Measurements from ENCODE around the gene TTLL6. TPM values are rescaled to one million over a fixed set of nuclear protein-coding genes. Genes with fewer than 3 reads are reported as not detected.
A peak's percentile ranks its signal among the peaks of the same experiment; 100 is the strongest.

Gene TTLL6
- total RNA-seq, 1 donor from 2014 or later: not detected

DNA sequence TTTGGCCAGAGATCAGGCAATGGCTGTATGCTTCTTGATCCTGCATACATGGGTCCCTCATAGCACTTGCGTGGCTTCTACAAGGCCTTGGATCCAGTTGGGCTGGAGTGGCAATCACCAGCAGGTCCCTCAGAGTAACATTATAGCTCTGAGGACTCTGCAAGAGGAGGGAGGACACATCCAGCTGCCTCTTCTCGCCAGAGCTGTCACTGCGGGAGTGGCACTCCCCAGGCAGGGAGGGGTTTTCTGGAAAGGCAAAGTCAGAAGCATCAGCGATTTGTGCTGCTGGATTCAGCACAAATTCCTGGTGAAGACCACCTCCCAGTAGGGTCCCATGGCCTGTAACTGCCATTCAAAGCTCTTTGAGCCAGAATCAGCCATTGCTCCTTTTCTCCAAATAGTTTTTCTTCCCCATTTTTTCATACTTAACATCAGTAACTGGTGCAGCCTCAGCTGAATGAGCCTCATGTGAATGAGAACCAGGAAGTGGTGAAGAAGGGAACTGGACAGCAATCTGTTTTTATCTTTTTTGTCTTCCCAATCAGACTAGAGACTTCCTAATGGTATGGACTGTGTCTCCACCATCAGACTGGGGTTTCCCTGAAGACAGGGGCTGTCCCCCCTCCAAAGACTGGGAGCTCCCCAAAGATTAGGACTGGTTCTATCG lies 47.9 kb downstream of the TTLL6 start:
- FAIRE-seq (no peak), DNase-seq (ENCODE audit: low spot score in 2 of 2) (no peak)

DNA sequence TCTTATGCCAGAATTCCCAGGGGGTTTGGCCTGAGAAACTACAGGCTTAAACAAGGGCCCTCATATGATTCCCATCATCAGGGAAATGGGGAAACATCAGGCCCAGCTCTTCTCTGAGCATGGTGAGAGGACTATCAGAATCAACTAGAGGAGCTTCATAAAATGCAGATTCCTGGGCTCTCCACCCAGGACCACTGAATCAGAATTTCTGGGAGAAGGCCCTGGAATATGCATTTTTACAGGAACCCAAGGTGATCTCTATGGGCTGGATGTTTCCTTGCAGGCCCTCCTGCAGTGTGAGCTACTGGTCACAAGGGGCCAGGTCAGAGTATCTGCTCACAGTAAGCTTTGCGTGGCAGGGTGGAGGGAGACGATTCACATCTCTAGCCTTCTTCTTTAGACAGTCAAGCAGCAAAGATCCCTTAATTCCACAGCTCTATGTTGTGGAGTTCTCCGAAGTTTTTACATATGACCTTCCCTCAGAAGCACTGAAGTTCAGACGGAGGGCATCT lies 49.7 kb downstream of the TTLL6 start:
- DNase-seq (ENCODE audit: low spot score in 2 of 2) (no peak), FAIRE-seq (no peak)

- FAIRE-seq: no peak
- no peak for DNase-seq (ENCODE audit: low spot score in 2 of 2)
Observed at GRCh38 chr17:48761114-48761513, 55.9 kb downstream of the TTLL6 start.

DNA sequence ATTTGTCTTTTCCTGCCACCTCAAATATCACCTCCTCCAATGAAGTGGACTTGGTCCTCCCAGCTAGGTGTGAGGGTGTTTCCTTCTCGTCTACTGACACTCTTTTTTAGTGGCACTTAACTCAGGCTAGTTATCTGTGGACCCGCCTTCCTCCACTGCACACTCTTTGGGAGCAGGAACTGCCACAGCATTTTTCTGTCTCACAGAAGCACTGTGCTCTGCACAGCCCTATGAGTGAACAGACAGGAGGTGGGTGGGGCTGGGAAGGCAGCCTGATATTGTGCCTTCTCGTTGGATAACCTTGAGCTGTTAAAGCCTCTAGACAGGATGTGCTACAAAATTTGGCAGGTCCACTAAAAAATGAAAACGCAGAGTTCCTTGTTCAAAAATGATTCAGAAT lies 56.6 kb downstream of the TTLL6 start:
- DNase-seq (ENCODE audit: low spot score in 2 of 2): no peak
- FAIRE-seq: no peak

- FAIRE-seq: no peak
Observed at GRCh38 chr17:48759288-48759687, 57.7 kb downstream of the TTLL6 start.

DNA sequence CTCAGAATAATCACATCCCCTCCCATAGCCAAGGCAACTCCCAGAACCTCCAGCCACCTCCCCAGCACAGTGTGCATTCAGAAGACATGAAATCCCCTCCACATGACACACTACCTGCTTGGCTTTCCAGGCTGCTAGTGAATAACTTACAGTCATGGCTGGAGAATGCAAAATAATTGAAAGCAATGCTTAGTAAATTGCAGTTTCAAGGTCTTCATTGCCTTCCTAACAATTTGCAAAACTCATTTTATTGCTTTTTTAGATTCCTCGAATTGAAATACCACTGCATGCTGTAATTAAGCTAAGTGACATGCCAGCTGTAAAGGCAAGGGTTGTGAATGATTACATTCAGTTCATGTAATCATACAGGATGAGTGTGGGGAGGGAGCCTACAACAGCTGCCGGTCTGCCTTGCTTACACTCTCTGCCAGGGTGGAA lies 59.5 kb downstream of the TTLL6 start:
- DNase-seq (ENCODE audit: low spot score in 2 of 2): no peak
- FAIRE-seq: no peak

More at GRCh38 chr17:48759288-48759687, 57.7 kb downstream of the TTLL6 start:
- DNase-seq (ENCODE audit: low spot score in 2 of 2): no peak

DNA sequence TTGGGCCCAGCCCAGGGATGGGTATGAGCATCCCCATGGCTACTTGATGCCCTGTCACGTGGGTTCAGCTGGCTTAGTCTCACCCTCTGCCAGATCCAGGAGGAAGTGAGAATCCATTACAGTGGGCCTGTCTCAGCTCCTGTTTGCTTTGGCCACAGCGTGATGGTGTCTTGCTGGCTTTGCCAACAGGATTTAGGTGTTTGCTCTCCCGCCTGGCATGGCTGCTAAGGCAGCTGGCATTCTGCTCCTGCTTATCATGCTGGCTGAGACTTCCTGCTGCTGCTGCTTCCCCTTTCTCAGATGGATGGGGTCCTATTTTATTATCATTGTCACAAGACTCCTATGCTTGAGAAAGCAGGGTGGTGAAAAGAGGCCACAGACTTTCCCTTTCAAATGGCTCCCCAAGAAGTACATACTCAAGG lies 60.2 kb downstream of the TTLL6 start:
- FAIRE-seq (no peak), DNase-seq (ENCODE audit: low spot score in 2 of 2) (no peak)

DNA sequence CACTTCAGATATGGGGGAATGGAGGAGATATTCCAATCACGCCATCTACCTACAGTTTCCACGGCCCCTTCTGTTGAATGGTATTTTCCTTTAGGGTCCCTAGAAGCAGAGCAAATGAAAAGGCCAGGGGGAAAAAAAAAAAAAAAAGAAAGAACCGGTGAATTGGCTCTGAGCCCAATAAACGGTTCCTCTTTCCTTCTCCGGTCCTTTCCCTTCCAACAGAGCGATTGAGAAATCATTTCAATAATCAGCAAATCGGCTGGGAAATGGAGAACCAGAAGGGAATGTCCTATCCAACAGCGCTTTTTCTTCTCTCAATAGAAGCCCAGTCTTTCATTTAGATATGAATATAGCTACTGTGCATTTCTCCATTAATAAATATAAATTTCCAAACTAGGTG lies 61.7 kb downstream of the TTLL6 start:
- no peak for FAIRE-seq
- DNase-seq (ENCODE audit: low spot score in 2 of 2): no peak

DNA sequence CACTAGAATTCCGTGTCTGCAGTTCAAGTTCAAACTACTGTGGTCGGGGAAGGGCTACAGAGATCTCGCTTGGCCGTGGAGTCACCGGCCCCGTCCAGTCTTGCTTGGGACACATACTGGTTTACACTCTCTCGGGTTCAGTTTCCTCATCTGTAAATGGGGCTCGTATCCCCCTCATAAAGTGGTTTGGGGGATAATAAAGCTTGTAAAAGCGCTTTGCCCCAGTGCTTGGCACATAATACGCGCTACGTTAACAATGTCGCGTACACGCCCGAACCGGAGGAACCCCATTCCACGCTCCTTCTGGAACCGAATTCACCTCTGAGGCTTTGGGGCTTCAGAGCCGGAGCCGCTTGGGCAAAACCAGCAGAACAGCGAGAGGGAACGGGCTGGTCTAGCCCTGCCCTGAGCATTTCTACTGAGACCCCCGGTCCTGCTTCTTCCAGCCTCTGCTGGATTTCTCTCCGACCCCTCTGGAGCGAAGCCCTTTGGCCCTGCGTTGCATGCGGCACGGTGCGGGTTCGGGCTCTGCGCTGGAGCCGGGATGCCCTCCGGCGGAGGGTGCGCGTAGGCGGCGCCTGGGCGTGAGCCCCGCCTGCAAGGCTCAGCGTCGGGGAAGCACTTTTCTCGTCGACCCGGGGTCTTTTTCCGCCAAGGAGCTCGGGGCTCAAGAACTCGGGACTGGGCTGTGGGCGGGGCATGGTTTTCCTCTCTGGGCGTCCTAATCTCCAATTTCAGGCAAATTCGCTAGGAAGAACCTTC lies 62.3 kb downstream of the TTLL6 start:
- DNase-seq (ENCODE audit: low spot score in 2 of 2) (no peak), FAIRE-seq (no peak)

DNA sequence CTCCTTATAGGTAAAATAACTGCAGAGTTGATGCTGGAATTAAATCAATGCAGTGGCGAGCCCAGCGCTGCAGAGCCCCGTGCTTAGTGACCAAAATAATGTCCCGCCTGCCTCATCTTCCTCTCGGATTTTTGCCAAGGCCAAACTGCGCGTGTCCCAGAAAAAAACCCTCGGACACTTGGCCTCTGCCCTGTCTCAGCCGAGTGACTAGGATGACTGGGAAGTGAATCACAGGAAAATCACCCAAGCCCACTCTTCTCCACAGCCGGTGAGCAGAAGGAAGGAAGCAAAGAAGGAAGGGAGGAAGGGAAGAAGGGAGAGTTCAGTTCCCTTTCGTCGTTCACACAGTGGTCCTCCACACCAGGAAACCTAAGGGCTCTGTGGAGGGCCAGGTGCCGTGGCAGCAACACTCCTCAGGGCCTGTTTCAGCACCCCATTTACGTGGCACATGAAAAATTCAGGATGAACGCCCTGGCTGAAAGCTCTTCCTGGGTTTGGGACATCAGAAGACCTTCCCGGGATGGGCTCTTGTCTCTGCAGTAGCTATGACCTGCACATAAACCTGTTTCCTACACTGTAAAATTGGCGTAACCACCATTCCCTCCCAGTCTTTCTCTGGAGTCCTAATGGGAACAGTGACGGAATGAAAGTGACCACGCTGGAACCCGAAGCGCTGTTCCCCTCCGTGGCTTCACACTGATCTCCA lies 63.1 kb downstream of the TTLL6 start:
- DNase-seq (ENCODE audit: low spot score in 2 of 2) (no peak), FAIRE-seq (no peak)

GRCh38 chr17:48752399-48753288 lies 64.4 kb downstream of the TTLL6 start:
- DNase-seq (ENCODE audit: low spot score in 2 of 2) (no peak), FAIRE-seq (no peak)

- peak in 1 of 2 donors; percentile 21 for DNase-seq (ENCODE audit: low spot score in 2 of 2)
- FAIRE-seq: no peak
Observed at GRCh38 chr17:48751733-48752398, 65.2 kb downstream of the TTLL6 start.

DNA sequence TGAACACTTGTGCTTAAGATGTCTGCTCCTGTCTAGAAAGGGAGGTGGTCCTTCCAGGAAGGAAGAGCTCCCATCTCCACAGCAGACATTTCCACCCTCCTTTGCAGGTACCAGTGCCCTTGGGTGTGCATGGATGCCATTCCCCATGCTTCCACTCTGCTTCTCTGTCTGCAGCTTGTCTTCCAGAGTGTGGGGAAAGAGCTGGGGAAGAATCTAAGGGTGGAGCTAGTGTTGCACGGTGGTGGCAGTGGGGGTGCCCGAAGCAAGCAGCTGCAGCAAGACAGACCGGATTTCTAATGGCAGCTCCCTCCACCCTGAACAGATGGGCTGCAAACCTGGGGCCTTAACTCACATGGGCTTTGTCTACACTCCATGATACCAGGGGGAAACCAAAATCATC lies 65.9 kb downstream of the TTLL6 start:
- DNase-seq (ENCODE audit: low spot score in 2 of 2) (no peak), FAIRE-seq (no peak)

DNA sequence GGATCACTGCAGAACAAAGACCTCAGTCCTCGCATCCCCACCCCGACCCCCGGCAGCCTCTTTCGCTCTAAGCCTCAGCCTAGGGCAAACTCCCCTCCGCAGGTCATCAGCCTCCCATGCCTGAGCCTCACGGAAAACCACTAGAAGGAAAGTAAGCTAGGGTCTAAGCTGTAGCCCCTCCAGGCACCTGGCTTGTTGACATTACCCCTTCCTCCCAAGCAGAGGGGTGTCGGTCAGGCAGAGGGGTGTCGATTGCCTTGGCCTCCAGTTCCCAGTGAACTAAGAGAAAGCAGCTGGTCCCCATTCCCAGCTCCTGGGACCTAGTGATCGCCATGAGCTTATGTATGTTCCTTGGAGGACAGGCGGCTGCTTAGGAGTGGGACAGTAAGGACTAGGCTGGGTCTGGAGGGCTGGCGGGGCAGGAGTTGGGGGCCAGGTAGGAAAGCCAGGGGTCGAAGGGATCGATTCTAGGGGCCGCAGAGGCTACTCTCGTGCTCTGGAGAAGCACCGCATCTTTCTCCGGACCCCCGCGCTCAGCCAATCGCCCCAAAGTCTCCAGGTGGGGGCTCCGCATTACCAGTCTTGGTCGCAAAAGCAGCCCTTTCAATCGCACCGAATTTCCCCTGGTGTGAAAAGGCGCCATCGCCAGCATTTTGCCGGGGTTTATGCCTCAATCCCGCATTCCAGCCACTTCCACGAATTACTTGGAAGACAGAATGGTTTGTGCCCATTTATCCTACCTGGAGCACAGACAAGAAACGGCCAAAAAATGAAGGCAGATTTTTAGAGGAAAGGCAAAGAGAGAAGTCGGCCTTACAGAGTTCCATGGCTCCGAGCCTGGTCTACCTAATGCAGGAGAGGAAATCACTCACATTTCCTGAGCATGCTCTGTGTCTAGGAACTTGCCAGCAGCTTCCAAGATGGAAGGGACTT lies 67.1 kb downstream of the TTLL6 start:
- no peak for FAIRE-seq
- DNase-seq (ENCODE audit: low spot score in 2 of 2): no peak

GRCh38 chr17:48748718-48749566 lies 68.1 kb downstream of the TTLL6 start:
- DNase-seq (ENCODE audit: low spot score in 2 of 2) (no peak), FAIRE-seq (peak; percentile 17)

- no peak for DNase-seq (ENCODE audit: low spot score in 2 of 2)
- FAIRE-seq: no peak
Observed at GRCh38 chr17:48747445-48748363, 69.3 kb downstream of the TTLL6 start.
